DOHH2 (cell line): ENCODE data around the gene UGT3A1.

Source experiments
- H3F3A ChIP-seq: fragments of 200-600 bp; sonication (generic), shearing (Covaris generic); 2 replicates; pipeline ENCODE4 v1.6.0; 2016; ENCODE audit warnings: antibody characterized with exemption, mild to moderate bottlenecking; ENCODE audit not compliant: control insufficient read depth, insufficient read depth
- H3K27ac ChIP-seq: fragments of 200-600 bp; sonication (generic); 2 replicates; pipeline ENCODE4 v1.5.1; 2014; ENCODE audit warnings: low read depth, mild to moderate bottlenecking, low read length, moderate library complexity
- H3K27me3 ChIP-seq: fragments of 200-600 bp; sonication (generic); 2 replicates; pipeline ENCODE4 v1.6.1; 2014; ENCODE audit warnings: mild to moderate bottlenecking, low read length, mixed read lengths; ENCODE audit not compliant: control insufficient read depth
- H3K36me3 ChIP-seq: fragments of 200-600 bp; sonication (generic); 2 replicates; pipeline ENCODE4 v1.6.1; 2014; ENCODE audit warnings: mild to moderate bottlenecking, low read length, moderate library complexity, mixed read lengths; ENCODE audit not compliant: control insufficient read depth
- H3K4me1 ChIP-seq: fragments of 200-600 bp; sonication (generic); 2 replicates; pipeline ENCODE4 v1.6.1; 2014; ENCODE audit warnings: mild to moderate bottlenecking, low read length, mixed read lengths; ENCODE audit not compliant: control insufficient read depth
- H3K4me2 ChIP-seq: fragments of 200-600 bp; sonication (generic); 2 replicates; pipeline ENCODE4 v1.6.0; 2014; ENCODE audit warnings: mild to moderate bottlenecking, low read length, moderate library complexity
- H3K4me3 ChIP-seq: fragments of 200-600 bp; sonication (generic); 2 replicates; pipeline ENCODE4 v1.5.1; 2014; ENCODE audit warnings: mild to moderate bottlenecking, low read length, mixed read lengths
- H3K79me2 ChIP-seq: fragments of 200-600 bp; sonication (generic); 2 replicates; pipeline ENCODE4 v1.6.1; 2014; ENCODE audit warnings: mild to moderate bottlenecking, low read length, mixed read lengths; ENCODE audit not compliant: control insufficient read depth
- H3K9me2 ChIP-seq: fragments of 200-600 bp; sonication (generic); replicated peaks from 2 replicates; pipeline ENCODE4 v1.6.1; 2014; ENCODE audit warnings: mild to moderate bottlenecking, low read length, mixed read lengths; ENCODE audit not compliant: control insufficient read depth
- H3K9me3 ChIP-seq: fragments of 200-600 bp; sonication (generic); 2 replicates; pipeline ENCODE4 v1.6.1; 2014; ENCODE audit warnings: antibody characterized with exemption, low read length, mixed read lengths; ENCODE audit not compliant: control insufficient read depth, insufficient read depth
- H4K20me1 ChIP-seq: fragments of 200-600 bp; sonication (generic); 2 replicates; pipeline ENCODE4 v1.6.0; 2014; ENCODE audit warnings: low read depth, mild to moderate bottlenecking, antibody characterized with exemption, low read length, moderate library complexity; ENCODE audit not compliant: control insufficient read depth, insufficient read depth
- CTCF ChIP-seq: fragments of 200-600 bp; sonication (generic); IDR thresholded peaks from one replicate; pipeline ENCODE4 v1.5.1; 2014; ENCODE audit warnings: antibody characterized with exemption, mild to moderate bottlenecking, low read depth, low read length; ENCODE audit not compliant: poor library complexity, severe bottlenecking
- EZH2phosphoT487 ChIP-seq: fragments of 200-600 bp; sonication (generic); IDR thresholded peaks from 2 replicates; pipeline ENCODE4 v1.6.1; 2017; ENCODE audit warnings: borderline replicate concordance, mild to moderate bottlenecking, antibody characterized with exemption, low read length, moderate library complexity, mixed read lengths

Gene UGT3A1

GRCh38 chr5:35938568-35939227, 52.5 kb downstream of the UGT3A1 start, which contains the start of gene CAPSL:
Gene CAPSL, minus strand, starts transcription at chr5:35938622. Its CDS starts 17,502 bp downstream, at chr5:35921120.
- no peak within 1 kb of the TSS for H3K4me2 ChIP-seq
- H3K9me2 ChIP-seq, result no peaks in the 10 kb centered on the region
- no peaks in the 10 kb centered on the region for H3K36me3 ChIP-seq
- H3F3A ChIP-seq, result no peaks in the 10 kb centered on the region
- no peak within 1 kb of the TSS for H3K4me3 ChIP-seq
- TF ChIP-seq CTCF, result no peak
- no peak for TF ChIP-seq EZH2phosphoT487
- no peaks in the 10 kb centered on the region for H3K4me1 ChIP-seq
- H3K9me3 ChIP-seq, result no peaks in the 10 kb centered on the region
- no peaks in the 10 kb centered on the region for H3K79me2 ChIP-seq
- H3K27me3 ChIP-seq, result 0 out of 2 replicates have a peak, but pooled peaks cover 4% of the 10 kb centered on the region
- H4K20me1 ChIP-seq, result no peaks in the 10 kb centered on the region
- H3K27ac ChIP-seq, result no peak within 1 kb of the TSS

GRCh38 chr5:35926389-35927051, 64.7 kb downstream of the UGT3A1 start:
- Histone ChIP-seq H3K79me2 (no peaks in the 10 kb centered on the region), H3K27me3 (no peaks in the 10 kb centered on the region), H3K4me3 (no peak overlapping the region), H3K9me2 (no peaks in the 10 kb centered on the region), H3F3A (no peaks in the 10 kb centered on the region), H3K4me2 (no peak overlapping the region), H4K20me1 (no peaks in the 10 kb centered on the region), H3K4me1 (peaks cover 45% of the 10 kb centered on the region), H3K36me3 (no peaks in the 10 kb centered on the region), H3K27ac (no peak overlapping the region), H3K9me3 (no peaks in the 10 kb centered on the region)
- TF ChIP-seq CTCF (peak; percentile 76), EZH2phosphoT487 (no peak)

- H3K4me1 ChIP-seq, result peaks cover 47% of the 10 kb centered on the region
- H3K4me2 ChIP-seq, result peak overlapping the region; percentile 25; the same call in 1 of the 2 replicates
- H3K4me3 ChIP-seq, result no peak overlapping the region
- H3F3A ChIP-seq, result no peaks in the 10 kb centered on the region
- no peak for TF ChIP-seq EZH2phosphoT487
- peak; percentile 67 for TF ChIP-seq CTCF
- no peaks in the 10 kb centered on the region for H3K9me3 ChIP-seq
- no peak overlapping the region for H3K27ac ChIP-seq
- no peaks in the 10 kb centered on the region for H3K9me2 ChIP-seq
- H4K20me1 ChIP-seq, result no peaks in the 10 kb centered on the region
- no peaks in the 10 kb centered on the region for H3K79me2 ChIP-seq
- no peaks in the 10 kb centered on the region for H3K27me3 ChIP-seq
- H3K36me3 ChIP-seq, result no peaks in the 10 kb centered on the region
These were observed 66.1 kb downstream of the UGT3A1 start for GRCh38 chr5:35924950-35925722.
